ENCODE measurements around the gene CRIP2.

Gene CRIP2

GRCh38 chr14:105519946-105520698 is 45.5 kb downstream of the CRIP2 start:
- Histone ChIP-seq H3K9me3 (ENCODE audit: control insufficient read depth, low read length) (no peaks in the 10 kb centered on the region), H3K4me1 (ENCODE audit: control insufficient read depth, insufficient read depth, low read length) (no peaks in the 10 kb centered on the region), H3K27ac (ENCODE audit: insufficient read depth, low read depth, low read length, poor library complexity, severe bottlenecking) (no peak overlapping the region), H3K4me3 (ENCODE audit: insufficient read depth, low read depth, low read length) (no peak overlapping the region), H3K27me3 (ENCODE audit: control insufficient read depth, insufficient read depth, low read length, poor library complexity, severe bottlenecking) (peaks cover 39% of the 10 kb centered on the region), H3K36me3 (ENCODE audit: control insufficient read depth, insufficient read depth, low read length) (no peaks in the 10 kb centered on the region)
- 74 to 75% methylated on average over 14 of the region's 14 CpGs for WGBS, 2 experiments

- 80 to 84% methylated on average over 8 to 9 of the region's 9 CpGs for WGBS, 2 experiments
- Histone ChIP-seq H3K27ac (ENCODE audit: insufficient read depth, low read depth, low read length, poor library complexity, severe bottlenecking) (no peak overlapping the region), H3K27me3 (ENCODE audit: control insufficient read depth, insufficient read depth, low read length, poor library complexity, severe bottlenecking) (peaks cover 64% of the 10 kb centered on the region), H3K4me1 (ENCODE audit: control insufficient read depth, insufficient read depth, low read length) (peaks cover 7% of the 10 kb centered on the region), H3K36me3 (ENCODE audit: control insufficient read depth, insufficient read depth, low read length) (no peaks in the 10 kb centered on the region), H3K4me3 (ENCODE audit: insufficient read depth, low read depth, low read length) (no peak overlapping the region), H3K9me3 (ENCODE audit: control insufficient read depth, low read length) (no peaks in the 10 kb centered on the region)
Observed at GRCh38 chr14:105525326-105525725, 50.7 kb downstream of the CRIP2 start.

GRCh38 chr14:105525861-105526775 is 51.5 kb downstream of the CRIP2 start, which contains the start of gene TMEM121:
TSS of gene TMEM121 (plus strand) at chr14:105526583. CDS start at chr14:105528835, 2,252 bp downstream.
- Histone ChIP-seq H3K27ac (ENCODE audit: insufficient read depth, low read depth, low read length, poor library complexity, severe bottlenecking) (no peak within 1 kb of the TSS), H3K36me3 (ENCODE audit: control insufficient read depth, insufficient read depth, low read length) (no peaks in the 10 kb centered on the region), H3K9me3 (ENCODE audit: control insufficient read depth, low read length) (no peaks in the 10 kb centered on the region), H3K4me1 (ENCODE audit: control insufficient read depth, insufficient read depth, low read length) (peaks cover 7% of the 10 kb centered on the region), H3K4me3 (ENCODE audit: insufficient read depth, low read depth, low read length) (peak within 1 kb of the TSS; percentile 43), H3K27me3 (ENCODE audit: control insufficient read depth, insufficient read depth, low read length, poor library complexity, severe bottlenecking) (peaks cover 63% of the 10 kb centered on the region)
- WGBS, 2 experiments, result 12 to 15% methylated on average over 88 of the region's 88 CpGs

GRCh38 chr14:105526776-105527380 is 52.3 kb downstream of the CRIP2 start:
- Histone ChIP-seq H3K9me3 (ENCODE audit: control insufficient read depth, low read length) (no peaks in the 10 kb centered on the region), H3K4me3 (ENCODE audit: insufficient read depth, low read depth, low read length) (peak overlapping the region; percentile 43), H3K36me3 (ENCODE audit: control insufficient read depth, insufficient read depth, low read length) (no peaks in the 10 kb centered on the region), H3K27ac (ENCODE audit: insufficient read depth, low read depth, low read length, poor library complexity, severe bottlenecking) (no peak overlapping the region), H3K4me1 (ENCODE audit: control insufficient read depth, insufficient read depth, low read length) (peaks cover 7% of the 10 kb centered on the region), H3K27me3 (ENCODE audit: control insufficient read depth, insufficient read depth, low read length, poor library complexity, severe bottlenecking) (peaks cover 62% of the 10 kb centered on the region)
- 36 to 43% methylated on average over 48 of the region's 48 CpGs for WGBS, 2 experiments

- peak overlapping the region; percentile 43 for H3K4me3 ChIP-seq (ENCODE audit: insufficient read depth, low read depth, low read length)
- peaks cover 60% of the 10 kb centered on the region for H3K27me3 ChIP-seq (ENCODE audit: control insufficient read depth, insufficient read depth, low read length, poor library complexity, severe bottlenecking)
- 81 to 83% methylated on average over 23 of the region's 23 CpGs for WGBS, 2 experiments
Observed at GRCh38 chr14:105527381-105527825, 52.8 kb downstream of the CRIP2 start.

GRCh38 chr14:105527826-105528585 is 53.4 kb downstream of the CRIP2 start:
- Histone ChIP-seq H3K4me3 (ENCODE audit: insufficient read depth, low read depth, low read length) (peak overlapping the region; percentile 49), H3K27me3 (ENCODE audit: control insufficient read depth, insufficient read depth, low read length, poor library complexity, severe bottlenecking) (peaks cover 58% of the 10 kb centered on the region)
- WGBS, 2 experiments, result 30 to 31% methylated on average over 67 of the region's 67 CpGs

More at GRCh38 chr14:105527381-105527825, 52.8 kb downstream of the CRIP2 start:
- Histone ChIP-seq H3K9me3 (ENCODE audit: control insufficient read depth, low read length) (no peaks in the 10 kb centered on the region), H3K27ac (ENCODE audit: insufficient read depth, low read depth, low read length, poor library complexity, severe bottlenecking) (no peak overlapping the region), H3K36me3 (ENCODE audit: control insufficient read depth, insufficient read depth, low read length) (no peaks in the 10 kb centered on the region), H3K4me1 (ENCODE audit: control insufficient read depth, insufficient read depth, low read length) (peaks cover 7% of the 10 kb centered on the region)

GRCh38 chr14:105528586-105529318 is 54.1 kb downstream of the CRIP2 start:
- Histone ChIP-seq H3K9me3 (ENCODE audit: control insufficient read depth, low read length) (no peaks in the 10 kb centered on the region), H3K4me3 (ENCODE audit: insufficient read depth, low read depth, low read length) (no peak overlapping the region), H3K4me1 (ENCODE audit: control insufficient read depth, insufficient read depth, low read length) (peaks cover 7% of the 10 kb centered on the region), H3K36me3 (ENCODE audit: control insufficient read depth, insufficient read depth, low read length) (no peaks in the 10 kb centered on the region), H3K27ac (ENCODE audit: insufficient read depth, low read depth, low read length, poor library complexity, severe bottlenecking) (no peak overlapping the region), H3K27me3 (ENCODE audit: control insufficient read depth, insufficient read depth, low read length, poor library complexity, severe bottlenecking) (peaks cover 51% of the 10 kb centered on the region)
- WGBS, 2 experiments, result 63 to 65% methylated on average over 89 of the region's 89 CpGs

More at GRCh38 chr14:105527826-105528585, 53.4 kb downstream of the CRIP2 start:
- Histone ChIP-seq H3K36me3 (ENCODE audit: control insufficient read depth, insufficient read depth, low read length) (no peaks in the 10 kb centered on the region), H3K4me1 (ENCODE audit: control insufficient read depth, insufficient read depth, low read length) (peaks cover 7% of the 10 kb centered on the region), H3K27ac (ENCODE audit: insufficient read depth, low read depth, low read length, poor library complexity, severe bottlenecking) (no peak overlapping the region), H3K9me3 (ENCODE audit: control insufficient read depth, low read length) (no peaks in the 10 kb centered on the region)

GRCh38 chr14:105529319-105529568 is 54.6 kb downstream of the CRIP2 start:
- peaks cover 46% of the 10 kb centered on the region for H3K27me3 ChIP-seq (ENCODE audit: control insufficient read depth, insufficient read depth, low read length, poor library complexity, severe bottlenecking)
- H3K9me3 ChIP-seq (ENCODE audit: control insufficient read depth, low read length), result no peaks in the 10 kb centered on the region
- H3K4me3 ChIP-seq (ENCODE audit: insufficient read depth, low read depth, low read length), result no peak overlapping the region
- H3K4me1 ChIP-seq (ENCODE audit: control insufficient read depth, insufficient read depth, low read length), result peaks cover 7% of the 10 kb centered on the region
- WGBS, 2 experiments, result 94 to 96% methylated on average over 24 of the region's 24 CpGs
- no peaks in the 10 kb centered on the region for H3K36me3 ChIP-seq (ENCODE audit: control insufficient read depth, insufficient read depth, low read length)
- no peak overlapping the region for H3K27ac ChIP-seq (ENCODE audit: insufficient read depth, low read depth, low read length, poor library complexity, severe bottlenecking)
